SKM-1 (cell line): ENCODE data around the gene PF4V1.

Experiments
- DNase-seq: peaks from one replicate; lab custom pipeline; 2025; ENCODE audit not compliant: unreplicated experiment; lab: John Stamatoyannopoulos, UW

The PF4V1 gene, protein sequence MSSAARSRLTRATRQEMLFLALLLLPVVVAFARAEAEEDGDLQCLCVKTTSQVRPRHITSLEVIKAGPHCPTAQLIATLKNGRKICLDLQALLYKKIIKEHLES

DNA sequence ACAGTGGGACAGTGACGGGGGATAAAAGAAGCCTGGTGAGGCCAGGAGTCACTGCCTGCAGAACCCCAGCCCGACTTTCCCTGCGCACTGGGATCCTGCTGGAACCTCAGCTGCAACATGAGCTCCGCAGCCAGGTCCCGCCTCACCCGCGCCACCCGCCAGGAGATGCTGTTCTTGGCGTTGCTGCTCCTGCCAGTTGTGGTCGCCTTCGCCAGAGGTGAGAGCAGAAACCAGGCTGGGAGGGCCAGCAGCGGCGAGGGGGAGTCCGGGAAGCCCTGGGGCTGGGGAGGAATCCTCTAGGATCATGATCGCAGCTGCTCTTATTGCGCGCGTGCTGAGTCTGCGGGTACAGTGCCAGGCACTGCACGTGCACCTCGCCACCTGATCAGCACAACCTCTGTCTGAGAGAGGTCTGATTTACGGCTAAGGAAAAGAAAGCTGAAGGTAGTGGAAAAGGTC is at the start of gene PF4V1:
Gene PF4V1 (plus strand): TSS at position 51 of the 459 bp plus-strand sequence. CDS start 67 bp downstream, at position 118.
- DNase-seq = no peak

DNA sequence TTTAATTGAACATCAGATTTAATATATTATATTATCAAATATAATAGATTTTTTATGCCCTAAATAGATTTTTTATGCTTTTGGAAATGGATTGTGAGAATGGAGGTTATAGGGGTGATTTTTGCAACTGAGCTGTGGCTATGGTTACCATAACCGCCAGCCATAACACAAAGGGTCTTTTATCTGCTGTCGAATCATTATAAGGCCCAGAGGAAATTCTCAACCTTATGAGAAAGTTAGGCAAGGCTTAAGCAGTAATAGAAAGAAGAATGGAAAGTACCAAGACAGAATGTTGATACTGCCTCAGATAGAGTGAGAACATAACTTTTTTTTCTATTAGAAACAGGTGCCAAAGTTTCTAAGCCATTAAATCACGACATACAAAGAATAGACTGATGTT is 42.9 kb upstream of the PF4V1 start:
- DNase-seq = no peak

DNA sequence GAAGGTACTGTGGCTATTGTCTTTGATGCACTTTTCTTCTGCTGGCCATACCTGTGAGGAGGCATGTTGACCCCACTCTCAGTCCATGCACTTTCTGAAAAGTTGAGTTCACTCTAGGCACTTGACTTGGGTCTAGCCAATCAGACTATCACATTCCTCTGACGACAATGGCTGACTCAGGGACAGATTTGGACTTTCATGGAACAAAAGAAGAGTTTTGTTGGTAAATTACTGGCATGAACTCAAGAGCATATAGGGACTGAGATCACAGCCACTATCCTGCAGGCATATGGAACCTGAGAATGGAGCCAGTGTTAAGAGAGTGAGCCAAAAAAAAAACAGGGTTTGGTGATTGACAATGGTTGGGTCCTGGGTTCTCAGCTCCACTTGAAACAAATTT is 41.3 kb upstream of the PF4V1 start:
- no peak for DNase-seq

DNA sequence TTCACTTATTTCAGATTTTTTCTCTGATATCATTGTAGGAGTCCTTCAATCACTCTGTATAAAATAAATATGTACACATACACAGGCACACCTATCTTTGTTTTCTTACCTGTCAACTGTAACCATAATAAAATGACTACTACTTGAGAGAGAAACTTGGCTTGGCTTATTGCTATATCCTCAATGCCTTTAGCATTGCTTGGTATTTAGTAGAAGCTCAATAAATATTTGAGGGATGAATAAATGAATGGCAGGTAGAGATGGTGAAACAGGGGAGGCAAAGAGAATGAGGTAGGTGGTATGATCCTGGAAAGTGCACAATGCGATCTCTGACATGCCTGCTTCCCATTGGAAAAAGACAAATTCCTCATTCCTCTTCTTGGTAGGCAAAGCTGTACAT is 38.4 kb upstream of the PF4V1 start:
- no peak for DNase-seq

DNA sequence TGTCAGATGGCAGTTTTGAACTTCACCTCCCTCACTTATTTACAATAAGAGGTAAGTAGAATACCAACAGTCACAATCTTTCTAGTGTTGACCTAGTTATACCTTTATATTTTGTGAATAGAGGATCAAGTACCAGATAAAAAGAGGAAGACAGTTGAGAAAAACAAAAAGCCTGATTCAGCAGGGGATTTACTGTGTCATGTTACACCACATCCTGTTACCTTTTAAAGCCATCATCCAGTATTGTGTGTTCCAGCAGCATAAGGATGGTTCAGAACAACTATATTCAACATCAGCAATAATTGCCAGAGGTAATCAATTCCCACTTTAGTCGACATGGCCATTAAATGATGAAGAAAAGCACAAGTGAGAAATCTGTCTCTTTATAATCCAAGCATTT is 38.0 kb upstream of the PF4V1 start:
- DNase-seq = no peak

DNA sequence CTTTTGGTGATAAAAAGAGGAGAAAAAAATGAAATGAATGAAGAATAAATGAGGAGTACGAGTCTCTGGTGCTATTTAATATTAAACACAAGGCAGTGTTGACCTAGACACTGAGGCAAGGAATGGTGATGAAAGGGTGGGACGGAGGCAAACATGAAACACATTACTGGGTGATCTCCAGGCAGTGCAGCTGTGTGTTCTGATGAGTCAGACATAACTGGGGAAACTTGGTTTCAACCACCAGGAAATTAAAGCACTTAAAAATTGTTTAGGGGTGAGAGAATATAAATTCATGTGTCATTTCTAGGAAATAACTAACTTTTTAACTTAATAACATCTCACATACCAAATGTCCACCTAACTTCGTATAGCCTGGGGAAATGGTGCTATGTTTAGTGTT is 36.3 kb upstream of the PF4V1 start:
- no peak for DNase-seq

DNA sequence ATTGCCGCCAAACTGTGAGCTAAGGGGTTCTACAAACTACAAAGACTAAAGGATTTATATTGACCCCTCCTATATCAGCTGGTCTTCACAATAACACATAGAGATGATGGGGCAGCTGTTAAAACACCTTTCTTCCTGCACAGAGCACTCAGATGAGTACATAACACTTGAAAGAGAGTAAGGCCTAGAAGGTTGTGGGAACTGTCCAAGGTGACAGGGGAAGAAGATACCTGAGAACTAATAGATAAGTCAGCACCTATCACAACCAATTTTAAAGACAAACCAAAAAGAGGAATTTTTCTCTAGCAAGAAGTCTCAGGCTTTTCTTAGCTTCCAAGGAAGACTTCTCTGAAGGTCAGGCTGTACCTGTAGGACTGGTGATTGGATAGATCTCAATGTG is 35.8 kb upstream of the PF4V1 start:
- DNase-seq = no peak

DNA sequence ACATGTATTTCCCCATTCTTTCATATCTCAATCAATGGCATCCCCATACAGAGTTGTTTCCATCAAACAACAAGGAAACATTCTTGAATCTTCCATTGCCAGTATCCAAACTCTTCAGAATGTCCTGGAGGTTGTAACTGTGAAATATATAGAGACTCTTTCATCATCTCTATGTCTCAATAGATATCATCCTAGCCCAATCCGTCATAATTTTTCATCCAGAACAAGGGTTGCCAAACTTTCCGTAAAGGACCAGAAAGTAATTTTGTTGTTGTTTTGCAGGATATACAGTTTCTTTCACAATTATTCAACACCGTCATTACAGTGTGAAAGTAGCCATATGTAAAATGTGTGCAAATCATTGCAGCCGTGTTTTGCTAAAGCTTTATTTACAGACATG is 31.8 kb upstream of the PF4V1 start:
- DNase-seq = no peak

DNA sequence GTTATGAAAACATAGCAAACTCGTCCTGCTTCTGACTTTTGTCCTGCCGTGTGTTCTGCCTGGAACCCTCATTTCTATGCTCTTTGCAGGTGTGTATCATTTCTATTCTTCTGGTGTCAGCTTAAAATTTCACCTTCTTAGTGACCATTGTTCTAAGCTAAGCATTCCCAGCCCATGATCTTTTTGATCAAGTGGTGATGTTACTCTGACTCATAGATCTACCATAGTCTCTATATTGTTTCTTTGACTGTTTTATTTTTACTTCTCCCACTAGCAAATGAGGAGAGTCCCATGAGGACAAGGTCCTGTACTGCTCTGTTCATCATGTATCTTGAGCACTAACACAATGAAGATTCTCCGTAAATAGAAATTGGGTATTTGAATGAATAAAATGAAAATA is 30.7 kb upstream of the PF4V1 start:
- no peak for DNase-seq

DNA sequence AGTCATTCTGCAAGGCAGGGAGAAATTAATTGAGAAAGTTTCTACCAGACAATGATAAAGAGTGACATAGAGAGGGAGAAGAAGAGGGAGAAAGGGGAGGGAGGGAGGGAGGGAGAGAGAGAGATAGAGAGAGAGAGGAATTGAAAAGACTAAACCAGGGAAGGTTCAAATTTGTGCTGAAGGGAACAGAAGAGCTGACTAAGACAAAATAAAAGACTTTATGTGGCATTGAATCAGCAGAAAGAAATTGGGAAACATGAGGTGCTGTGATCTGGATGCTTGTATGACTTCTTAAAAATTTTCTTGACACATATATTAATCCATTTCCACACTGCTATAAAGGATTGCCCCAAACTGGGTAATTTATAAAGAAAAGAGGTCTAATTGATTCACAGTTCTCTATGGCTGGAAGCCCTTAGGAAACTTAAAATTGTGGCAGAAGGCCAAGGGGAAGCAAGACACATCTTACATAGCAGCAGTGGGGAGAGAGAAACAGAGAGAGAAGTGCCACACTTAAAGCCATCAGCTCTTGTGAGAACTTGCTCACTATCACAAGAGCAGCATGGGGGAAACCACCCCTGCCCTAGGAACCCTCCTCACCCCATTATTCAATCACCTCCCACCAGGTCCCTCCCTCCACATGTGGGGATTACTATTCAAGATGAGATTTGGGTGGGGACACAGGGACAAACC is 30.1 kb upstream of the PF4V1 start:
- DNase-seq = peak; percentile 37

DNA sequence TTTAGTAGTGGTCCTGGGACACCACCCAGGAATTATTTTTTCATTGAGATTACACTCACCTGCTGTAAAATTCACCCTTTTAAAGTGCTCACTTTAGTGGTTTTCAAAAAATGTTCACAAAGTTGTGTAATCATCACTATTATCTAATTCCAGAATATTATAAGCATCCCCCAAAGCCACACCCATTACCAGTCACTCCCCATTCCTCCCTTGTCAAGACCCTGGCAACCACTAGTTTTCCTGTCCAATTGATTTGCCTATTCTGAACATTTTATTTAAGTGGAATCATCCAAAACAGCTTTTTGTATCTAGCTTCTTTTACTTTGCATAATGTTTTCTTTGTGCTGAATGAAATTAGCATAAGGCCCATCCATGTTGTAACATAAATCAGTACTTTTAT is 29.3 kb upstream of the PF4V1 start:
- no peak for DNase-seq

DNA sequence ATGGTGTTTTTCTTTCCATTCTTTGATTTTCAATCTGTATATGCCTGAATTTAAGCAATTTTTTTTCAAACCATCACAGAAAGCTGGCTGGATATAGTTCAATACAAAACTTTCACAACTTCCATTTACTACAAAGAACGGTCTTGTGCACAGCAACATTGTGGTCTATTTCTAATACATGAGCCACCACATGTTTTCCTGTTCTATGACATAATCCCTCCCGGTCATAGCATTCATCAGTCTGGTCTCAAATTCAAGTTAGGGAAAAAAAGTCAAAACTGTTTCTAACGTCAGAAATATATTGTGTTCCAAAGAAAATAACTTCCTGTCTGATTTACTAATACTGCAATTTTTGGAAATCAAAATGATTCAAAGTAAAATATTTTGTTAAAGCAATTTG is 24.1 kb upstream of the PF4V1 start:
- DNase-seq = peak; percentile 72

DNA sequence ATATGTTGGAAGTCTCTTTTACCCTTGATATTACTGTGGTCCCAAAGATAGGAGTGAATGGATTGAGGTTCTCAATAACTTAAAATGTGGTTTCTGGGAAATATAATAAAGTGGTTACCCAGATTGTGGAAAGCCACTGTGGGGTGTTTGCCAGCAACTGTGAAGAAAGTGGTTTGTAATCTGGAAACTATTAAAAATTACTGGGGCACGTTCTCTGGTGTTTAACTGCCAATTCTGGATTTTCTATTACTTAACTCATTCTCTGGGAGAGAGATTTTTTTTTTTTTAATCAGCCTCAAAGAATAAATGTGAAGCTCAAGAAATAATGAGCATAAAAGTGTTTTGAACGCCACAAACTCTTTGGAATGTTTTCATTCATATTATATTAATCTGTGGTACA is 21.5 kb upstream of the PF4V1 start:
- no peak for DNase-seq

DNA sequence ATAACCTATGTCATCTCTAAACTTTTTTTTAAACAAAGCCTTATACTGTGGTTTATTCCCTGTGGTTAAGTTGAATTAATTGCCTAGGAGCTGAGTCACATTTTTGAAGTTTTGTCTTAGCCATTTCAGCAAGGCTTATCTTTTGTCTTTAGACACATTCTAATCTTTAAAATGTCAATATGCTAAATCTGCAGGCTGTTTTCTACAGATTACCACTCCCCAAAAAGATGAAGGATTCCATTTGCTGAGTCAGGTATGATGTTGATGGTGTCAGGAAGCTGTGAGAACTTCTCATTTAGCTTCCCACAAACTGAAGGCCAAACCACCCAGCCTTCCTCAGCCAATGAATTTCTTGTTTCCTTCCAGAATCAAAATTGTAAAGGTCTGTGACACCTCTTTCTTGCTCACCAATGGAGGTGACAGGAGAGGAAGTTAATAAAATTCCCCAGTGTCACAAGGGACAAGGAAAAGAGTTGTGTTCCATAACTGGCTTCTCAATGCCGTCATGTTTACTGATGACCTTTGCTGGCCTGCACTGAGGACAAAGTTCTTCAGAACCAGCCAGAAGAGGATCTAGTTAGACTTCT is 20.4 kb upstream of the PF4V1 start:
- DNase-seq = no peak

DNA sequence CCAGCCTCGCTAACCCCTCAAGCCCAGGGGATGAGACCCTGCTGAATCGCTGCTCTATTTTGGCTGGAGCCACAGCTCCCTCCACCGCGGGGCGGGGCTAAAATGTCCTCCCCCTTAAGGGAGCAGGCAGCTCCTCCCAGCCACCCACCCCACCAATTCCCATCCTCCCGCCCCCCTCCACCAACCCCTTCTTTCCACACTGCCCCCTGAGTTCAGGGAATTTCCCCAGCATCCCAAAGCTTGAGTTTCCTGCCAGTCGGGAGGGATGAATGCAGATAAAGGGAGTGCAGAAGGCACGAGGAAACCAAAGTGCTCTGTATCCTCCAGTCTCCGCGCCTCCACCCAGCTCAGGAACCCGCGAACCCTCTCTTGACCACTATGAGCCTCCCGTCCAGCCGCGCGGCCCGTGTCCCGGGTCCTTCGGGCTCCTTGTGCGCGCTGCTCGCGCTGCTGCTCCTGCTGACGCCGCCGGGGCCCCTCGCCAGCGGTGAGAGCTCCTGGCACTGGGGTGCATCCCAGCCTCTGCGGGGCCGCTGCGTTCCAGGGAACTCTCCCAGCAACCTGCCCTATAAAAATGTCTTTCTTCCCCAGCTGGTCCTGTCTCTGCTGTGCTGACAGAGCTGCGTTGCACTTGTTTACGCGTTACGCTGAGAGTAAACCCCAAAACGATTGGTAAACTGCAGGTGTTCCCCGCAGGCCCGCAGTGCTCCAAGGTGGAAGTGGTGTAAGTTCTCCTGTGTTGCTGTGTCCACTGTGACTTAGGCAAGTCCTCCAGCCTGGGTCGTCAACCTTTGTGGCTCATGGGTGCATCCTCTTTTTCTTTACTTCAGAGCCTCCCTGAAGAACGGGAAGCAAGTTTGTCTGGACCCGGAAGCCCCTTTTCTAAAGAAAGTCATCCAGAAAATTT is 16.5 kb upstream of the PF4V1 start, which contains the start of gene CXCL6:
Gene CXCL6 (plus strand): TSS at position 306 of the 907 bp plus-strand sequence. CDS start 73 bp downstream, at position 379.
- no peak for DNase-seq

DNA sequence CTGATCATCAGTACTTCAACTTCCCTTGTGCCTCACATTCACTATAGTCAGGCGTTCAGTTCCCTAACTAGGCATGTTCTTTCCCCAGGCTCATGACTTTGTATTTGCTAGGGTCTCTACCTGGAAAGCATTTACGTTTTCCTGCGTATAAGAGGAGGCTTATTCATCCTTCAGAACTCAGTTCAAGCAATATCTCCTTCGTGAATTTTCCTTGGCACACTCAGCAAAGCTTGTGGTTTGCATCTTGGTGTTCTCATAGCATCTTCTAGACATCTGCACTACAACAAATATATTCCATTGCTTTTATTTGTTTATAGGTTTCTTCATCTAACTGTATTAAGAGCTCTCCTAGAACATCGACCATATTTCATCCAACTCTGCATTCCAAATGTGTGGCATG is 14.0 kb upstream of the PF4V1 start:
- no peak for DNase-seq

DNA sequence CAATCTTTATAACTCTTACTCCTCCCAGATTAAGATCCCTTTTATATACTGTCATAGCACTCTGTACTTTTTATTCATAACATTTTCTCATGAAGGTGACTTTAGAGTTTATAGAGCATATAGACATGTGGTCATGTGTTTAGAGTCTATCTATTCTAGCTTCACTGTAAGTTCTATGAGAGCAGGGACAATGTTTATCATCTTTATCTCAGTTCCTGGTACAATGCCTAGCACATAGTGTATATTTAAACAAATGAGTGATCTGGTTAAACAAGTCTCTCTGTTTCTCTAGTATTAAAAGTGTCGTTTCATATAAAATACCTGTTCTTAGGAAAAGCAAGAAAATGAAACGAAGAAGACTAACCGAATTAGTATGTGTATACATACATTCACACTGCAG is 13.4 kb upstream of the PF4V1 start:
- DNase-seq = no peak

DNA sequence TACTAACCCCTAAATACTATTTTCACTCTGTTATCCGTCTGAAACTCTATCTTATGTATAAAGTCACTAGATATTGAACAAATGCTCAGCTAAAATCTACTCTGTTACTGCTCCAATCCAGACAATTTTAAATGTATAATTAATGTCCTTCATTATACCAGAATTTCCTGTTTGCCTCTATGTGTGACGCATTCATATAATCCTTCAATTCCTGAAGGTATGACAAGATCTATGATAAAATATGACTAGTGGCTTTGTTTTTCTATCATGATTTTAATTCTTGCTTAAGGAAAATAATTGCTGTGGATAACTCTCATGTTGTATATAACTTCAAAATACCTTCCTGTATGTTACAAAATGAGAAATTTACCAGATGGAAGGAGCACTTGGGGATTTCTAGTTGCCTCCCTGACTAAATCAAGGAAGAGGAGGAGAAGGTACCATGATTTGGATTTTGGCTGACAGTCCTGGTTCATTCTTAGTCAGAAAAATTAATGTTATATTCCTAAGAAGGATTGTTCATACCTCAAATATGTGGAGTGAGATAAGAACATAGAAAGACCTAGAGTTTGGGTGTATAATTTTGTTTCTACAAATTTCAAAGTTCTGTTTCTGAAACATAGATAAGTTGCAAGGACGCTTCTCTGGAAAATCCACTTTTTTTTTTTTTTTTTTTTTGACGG is 11.7 kb upstream of the PF4V1 start:
- no peak for DNase-seq

DNA sequence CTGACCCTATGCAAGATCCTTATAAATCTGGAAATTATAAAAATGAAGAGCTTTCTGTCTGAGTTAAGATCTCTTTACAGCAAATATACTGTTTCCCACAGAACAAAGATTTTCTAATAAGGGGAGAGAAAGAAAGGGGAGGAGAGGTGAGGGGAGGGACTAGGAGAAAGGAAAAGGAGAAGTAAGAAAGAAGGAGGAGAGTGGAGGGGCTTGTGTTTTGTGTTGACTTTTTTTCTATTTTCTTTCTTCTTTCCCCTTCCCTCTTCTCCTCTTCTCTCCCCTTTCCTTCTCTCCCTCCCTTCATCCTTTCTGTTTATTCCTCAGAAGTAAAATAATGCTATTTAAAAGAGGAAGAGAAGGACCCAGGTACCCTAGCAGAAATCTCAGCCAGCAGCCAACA is 10.4 kb upstream of the PF4V1 start:
- DNase-seq = no peak

DNA sequence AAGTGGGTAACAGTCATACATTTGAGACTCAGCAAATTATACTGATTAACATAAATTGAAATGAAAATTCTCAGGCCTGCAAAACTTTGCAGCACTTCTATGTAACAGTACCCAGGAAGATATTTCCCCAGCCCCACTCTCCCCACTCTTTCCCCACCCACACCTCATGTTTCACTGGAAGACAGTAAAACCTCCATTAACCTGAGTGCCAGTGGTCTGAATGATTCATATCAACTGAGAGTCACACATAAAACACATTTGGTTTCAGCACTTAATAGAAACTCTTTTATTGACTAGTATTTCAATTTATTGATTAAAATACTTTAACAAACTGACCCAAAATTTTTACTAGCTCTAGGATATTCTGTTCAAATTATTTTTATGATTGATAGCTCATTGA is 9.7 kb upstream of the PF4V1 start:
- DNase-seq = no peak

DNA sequence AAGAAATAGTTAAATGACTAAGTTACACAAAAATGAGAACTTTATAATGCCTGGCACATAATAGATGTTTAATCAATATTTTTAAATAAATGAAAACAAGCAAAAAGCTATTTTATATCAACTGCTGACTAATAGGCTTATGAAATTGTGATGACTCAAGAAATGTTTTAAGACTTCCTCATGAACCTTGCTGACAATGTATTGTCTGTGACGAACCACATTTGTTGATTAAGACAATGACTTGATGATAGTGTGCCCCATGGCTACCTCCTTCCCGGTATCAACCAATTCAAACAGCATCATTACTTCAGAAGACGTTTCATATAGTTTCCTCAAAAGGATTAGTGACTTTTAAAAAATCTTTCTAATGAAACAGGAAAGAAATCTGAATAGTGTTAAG is 8.8 kb upstream of the PF4V1 start:
- DNase-seq = no peak
